T follicular helper cell (primary cell): ENCODE measurements around the gene SH3YL1.

Source experiments
- DNase-seq: peaks from one replicate; pipeline ENCODE4 v3.0.0-alpha.2; 2020; ENCODE audit warnings: low read depth

The SH3YL1 gene

DNA sequence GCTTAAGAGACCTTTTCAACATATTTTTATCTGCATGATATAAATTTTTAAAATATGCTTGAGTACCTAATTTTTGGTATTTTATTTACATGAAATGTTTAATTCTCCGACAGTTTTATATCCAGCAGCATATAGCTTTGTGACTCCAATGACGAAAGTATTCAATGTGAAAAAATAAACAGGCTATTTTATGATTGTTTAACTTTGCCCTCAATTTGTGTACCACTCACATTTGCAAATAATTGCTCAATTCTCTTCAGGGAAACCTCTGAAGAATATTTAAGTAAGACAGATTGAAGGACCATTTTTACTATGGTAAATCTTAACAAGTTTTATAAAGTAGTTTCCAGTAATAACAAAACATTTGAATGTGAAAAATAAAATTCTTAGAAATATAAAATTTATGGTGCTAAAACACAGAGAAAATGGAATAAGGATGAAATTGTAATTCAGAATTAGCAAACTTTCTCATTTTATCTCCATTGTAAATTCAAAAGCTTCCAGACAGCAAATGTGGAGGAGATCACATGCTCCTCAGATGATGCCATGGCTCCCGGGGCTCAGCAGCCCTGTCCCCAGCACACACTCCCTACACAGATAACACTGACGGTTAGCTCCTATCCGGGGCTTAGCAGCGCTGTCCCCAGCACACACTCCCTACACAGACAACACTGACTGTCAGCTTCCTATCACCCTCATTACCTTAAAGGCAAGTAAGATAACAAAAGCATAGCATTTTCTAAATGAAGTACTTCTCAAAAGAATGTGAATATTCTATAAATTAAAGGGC, 39.7 kb downstream of the SH3YL1 start:
- no peak for DNase-seq

DNA sequence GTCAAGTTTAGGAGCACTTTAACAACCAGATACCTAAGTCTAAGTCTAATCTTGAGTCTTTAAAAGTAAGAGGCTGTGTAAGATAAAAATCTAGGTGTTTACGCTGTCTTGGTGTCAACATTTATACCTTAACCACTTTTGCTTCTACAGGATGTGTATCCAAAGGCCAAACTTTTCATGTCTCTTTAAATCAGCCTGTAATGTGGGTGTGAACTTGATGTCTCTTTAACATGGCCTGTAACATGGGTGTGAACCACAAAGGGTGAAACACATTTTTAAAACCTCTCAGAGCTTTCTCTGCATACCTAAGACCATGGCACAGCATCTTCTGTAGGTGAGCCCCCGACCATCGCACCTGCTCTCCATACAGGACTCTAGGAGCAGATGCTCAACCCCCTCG, 40.4 kb downstream of the SH3YL1 start:
- DNase-seq = no peak

DNA sequence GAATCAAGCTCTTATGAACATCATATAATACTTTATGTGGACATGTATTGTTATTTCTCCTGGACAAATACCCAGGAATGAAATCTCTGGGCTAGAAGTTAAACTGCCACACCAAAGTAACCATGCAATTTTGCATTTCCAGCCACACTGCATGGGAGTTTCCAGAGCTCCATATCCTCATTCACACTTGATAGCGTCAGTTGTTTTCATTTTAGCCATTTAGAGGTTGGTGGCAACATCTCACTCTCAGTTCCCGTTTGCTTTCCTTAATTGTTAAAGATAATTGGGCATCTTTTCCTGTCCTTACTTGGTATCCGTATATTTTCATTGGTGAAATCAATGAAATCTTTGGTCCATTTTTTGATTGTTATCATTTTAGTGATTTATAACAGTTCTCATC, 47.8 kb downstream of the SH3YL1 start:
- DNase-seq = no peak

DNA sequence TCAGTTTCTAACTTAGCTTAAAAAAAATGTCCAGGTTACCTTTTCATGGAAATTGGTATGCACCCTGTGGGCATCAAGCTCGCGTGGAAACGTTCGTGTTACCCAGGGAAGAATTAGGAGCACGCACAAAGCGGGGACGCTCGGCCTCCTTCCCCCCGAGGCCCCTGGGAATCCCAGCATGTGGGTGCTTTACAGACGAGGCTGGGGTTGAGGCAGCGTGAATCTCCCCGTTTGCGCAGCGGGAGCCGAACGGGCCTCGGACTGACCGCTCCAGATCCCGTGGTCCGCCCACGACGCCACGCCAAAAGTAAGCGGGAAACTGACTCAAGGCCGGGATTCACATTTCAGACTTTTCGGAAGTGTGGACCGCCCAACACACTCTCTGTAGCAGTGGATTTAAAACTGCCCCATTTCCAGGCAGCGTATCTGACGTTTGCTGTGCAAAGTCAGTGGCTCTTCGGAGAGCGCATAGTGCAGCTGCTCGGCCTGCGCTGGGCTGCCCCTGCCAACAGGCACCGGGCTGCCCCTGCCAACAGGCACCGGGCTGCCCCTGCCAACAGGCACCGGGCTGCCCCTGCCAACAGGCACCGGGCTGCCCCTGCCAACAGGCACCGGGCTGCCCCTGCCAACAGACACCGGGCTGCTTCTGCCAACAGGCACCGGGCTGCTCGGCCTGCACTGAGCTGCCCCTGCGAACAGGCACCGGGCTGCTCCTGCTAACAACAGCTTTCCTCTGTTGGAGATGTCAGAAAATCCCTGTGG, 49.7 kb downstream of the SH3YL1 start:
- no peak for DNase-seq

DNA sequence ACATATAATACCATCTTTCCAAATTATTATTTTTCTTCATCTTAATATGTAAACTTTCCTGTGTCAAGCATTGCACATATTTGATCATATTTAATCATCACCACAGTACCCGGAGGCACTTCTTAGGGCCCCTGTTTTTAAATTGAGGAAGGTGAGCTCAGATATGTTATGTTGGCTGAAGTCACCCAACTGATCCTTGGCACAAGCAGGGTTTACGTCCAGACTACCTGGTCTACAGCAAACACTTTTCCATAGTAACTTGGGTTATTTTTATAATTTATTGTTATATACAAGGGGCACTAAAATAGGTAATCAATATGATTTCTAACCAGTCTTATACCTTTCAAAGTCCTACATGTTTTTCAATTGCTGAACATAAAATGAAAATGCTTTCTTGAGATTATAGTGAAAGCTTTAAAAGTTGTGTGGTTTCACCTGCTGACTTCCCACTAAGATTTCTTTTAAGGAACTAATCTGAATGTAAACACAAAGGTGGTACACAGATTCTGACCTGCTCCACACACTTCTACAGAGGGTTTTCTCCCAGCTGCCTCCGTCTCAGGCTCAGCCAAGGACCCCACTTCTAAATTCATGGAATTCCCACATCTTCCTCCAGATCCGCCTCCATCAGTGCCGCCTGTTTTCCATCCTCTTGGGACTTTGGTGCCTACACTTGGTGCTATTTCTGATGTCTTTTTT, 52.2 kb downstream of the SH3YL1 start:
- DNase-seq = no peak

DNA sequence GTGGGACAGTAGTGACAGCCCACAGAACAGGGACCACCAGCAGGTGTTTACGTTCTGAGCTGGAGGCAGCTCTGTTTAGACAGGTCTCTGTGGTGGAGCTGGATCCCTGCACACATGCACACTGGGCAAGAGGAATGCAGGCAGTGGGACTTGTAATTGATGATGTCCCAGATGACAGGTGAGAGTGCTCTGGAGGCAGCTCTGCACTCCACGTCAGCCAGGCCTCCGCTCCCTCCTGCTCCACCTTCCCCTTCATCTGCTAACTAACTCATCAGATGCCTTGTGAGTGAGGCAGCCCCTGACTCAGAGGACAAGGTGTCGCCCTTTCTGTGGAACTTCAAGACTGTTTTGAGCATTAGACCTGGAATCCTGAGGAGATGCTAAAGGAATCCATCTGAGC, 53.2 kb downstream of the SH3YL1 start:
- no peak for DNase-seq

DNA sequence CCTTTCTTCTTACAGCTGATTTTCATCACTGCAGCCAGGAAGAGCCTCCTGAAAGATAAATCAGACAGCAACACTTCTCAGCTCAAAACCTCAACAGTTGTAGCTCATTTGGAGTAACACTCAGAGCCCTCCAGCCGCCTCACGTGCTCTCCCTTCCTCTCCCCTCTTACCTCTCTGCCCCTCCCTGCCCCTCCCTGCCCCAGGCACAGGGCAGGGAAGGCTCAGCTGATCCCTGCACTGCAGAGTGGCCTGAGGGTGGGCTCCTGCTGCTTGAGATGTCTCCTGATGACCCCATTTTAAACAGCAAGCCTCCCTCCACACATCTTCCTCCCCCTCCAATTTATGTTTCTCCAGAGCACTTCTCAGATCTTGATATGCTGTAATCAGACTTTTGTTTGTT, 54.4 kb downstream of the SH3YL1 start:
- no peak for DNase-seq

DNA sequence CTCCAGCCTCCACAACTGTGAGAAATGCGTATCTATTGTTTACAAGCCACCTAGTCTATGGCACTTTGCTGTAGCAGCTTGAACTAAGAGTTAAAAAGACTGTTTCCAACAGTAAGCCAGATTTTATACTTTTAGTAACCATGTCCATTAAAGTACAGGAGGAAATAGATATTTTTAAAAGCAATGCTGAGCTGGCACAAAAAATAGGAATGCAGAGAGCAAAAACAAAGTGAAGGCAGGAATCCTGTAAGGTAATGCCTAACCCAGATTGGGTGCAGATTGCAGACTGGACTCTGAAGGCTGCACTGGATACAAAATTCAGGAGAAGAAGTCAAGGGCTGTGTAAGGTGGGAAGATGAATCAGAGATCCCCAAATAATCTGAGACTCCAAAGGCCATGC, 55.5 kb downstream of the SH3YL1 start:
- DNase-seq = no peak

DNA sequence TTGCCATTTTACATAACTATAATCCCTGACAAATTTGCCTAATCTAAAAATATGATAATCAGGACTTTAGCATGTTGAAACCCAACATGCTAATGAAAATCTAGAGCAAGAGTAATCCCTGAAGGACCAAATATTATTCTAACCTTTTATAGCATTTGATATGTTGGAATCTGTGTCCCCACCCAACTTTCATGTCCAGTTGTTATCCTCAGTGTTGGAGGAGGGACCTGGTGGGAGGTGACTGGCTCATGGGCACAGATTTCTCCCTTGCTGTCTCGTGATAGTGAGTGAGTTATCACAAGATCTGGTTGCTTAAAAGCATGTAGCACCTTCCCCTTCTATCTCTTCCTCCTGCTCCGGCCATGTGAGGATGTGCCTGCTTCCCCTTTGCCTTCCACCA, 59.8 kb downstream of the SH3YL1 start:
- DNase-seq = no peak

DNA sequence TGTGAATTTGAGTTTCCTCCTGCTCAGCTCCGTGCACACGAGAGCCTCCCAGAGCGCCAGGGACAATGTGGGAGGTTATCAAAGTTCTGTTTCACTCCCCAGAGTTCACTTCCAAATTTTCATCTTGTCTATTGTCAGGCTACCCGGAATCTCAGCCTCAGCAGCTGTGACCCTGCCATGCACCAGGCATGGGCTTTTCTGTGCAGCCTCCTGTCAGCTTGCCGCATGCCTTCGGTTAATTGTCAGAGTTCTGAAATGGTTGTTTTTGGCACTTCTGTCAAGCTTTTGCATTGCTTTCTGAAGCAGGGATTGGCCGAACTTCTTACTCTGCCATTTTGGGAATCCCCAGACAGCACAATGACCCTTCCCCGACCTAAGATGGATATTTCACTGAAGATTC, 60.4 kb downstream of the SH3YL1 start:
- no peak for DNase-seq

DNA sequence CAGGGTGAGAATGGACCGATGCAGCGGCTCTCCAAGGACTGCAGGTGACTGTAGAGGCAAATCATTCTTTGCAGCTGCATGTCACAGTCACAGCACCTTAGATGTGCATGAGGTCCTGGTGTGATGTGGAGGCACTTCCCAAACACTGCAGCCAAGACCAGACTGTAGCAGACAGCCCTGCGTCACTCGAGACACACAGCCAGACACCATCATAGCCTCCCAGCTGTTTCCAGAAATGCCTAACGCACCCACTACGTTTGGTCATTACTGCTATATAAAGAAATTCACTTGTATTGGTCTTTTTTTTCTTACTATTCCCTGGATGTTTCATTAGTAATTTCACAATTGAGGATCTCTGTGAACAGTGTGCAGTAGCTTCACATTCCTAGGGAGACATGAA, 60.9 kb downstream of the SH3YL1 start:
- DNase-seq = no peak

DNA sequence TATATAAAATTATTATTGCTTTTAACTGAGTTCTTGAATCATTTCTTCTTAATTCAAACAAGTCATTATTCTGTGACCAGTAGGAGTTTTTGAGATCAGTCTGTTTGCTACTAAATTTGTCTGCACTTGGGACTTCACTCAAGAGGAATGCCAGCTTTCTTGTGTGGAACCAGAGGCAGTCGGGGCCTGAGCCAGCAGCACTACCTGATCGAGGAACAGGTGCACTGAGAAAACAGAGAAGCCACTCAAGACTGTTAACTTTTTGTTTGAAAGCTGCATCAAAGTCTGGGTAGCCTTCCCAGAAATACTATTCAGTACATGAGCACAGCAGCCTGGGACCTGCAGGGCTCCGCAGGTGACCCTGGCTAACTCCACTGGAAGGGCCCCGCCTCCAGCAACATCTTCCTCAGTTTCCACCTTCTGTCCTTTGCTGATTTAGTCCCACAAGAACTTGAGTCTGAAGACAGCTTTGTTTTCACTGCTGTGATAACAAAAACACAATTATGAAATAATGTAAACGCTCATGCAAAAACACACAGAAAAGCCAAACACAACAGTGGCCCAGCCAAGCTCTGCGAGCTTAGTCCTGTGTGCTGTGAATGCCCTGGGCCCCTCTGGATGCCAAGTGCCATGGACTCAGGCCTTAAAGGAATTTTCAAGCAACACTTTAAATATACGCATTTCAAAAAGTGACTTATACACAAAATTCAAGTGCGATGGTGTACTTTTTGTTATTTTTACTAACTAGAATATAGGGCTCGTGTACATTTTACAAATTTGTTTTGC, 62.0 kb downstream of the SH3YL1 start:
- no peak for DNase-seq

DNA sequence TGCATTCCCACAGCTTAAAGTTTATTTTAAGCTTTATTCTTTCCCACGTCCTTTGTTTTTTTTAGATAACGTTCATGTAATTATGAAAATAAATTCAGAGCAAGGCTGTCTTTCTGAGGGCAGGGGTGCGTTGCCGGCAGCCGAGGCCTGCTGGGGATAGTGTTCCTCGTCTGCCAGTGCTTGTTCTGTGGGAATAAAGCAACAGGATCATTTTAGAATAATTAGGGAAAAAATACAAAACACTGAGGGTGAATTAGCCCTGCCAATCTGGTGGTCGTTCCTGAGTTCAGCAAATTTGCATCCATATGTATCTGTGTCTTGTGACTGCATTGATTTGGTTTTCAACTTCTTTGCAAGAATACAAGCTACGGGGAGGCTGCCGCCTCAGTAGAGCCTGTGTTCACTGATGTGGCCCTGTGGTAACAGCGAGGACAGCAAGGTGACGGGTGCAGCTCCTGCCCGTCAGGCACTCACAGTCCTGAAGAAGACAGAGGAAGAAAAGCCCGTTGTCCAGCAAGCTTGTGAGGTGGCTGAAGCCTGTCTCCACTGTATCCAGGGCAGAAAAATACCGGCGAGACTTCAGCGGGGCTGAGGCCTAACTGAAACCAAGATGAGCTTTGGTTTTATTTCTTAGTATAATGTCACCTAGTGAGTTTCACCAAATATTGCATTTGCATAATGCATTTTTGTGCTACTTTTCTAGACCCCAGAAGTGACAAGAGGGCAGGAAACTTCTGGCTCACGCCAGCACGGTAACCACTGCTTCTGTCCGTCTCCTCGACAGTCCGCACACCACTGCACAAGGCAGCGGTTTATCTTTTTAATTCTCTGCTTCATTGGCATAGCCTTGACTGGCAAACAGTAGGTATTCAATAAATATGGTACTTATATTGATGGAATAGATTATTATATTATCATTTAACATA, 64.5 kb downstream of the SH3YL1 start:
- no peak for DNase-seq

DNA sequence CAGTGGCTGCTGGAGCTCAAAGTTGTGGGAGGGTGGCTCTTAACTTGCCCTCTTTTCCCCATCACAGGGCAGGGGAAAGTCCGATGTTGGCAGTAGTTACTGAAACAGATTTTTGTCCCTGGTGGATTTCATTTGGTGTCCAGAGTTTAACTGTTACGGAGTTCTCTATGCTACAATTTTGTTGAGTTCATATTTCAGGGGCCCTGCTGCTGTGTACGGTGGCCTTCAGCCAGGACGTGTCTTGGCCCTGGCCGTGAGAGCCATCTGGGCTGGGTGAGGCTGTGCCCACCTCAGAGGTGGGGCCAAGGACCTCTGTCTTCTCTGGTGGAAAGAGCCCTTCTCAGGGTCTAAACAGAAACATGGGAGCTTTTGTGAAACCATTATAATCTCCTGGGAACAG, 67.4 kb downstream of the SH3YL1 start:
- DNase-seq = no peak

DNA sequence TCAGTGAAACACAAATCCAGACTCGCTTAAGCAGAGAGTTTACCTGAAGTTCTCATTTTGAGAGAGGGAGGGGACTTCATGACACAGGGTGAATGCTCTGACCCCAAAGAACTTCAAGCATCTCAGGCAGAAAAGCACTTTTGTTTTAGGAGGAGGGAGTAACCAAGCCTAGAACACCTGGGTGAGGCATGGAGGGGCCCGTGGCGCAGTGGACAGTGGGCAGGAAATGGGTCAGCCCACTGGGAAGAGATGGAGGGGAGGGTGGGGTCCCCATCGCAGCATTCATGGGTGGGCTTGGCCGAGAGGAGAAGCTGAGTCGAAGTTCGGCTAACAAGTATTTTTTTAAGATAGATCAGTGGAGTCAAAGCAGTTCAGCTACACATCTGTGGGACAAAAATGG, 67.9 kb downstream of the SH3YL1 start:
- DNase-seq = no peak

DNA sequence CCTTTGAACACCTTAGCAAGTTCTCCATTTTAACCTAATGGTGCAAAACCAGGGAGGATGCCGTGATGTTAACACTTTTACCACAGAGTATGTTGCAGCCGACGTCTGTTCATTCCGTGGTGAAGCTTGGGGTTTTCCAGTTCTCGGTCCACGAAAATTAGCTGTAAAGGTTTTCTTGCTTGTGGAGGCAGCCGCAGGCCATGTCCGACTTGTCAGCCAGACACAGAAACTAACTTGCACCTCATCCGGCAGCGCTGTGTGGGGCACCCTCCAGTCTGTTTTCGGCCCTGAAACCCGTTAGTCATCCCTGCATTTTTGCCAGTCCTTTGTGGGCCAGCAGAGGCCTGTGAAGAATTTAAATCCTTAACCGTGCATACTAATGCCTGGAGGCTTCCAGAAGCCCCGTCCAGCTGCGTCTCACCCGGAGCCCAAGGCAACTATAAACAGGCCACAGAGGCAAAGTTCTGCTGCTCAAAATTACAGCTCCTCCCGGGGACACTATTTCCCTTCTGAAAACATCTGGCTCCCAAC, 70.6 kb downstream of the SH3YL1 start:
- DNase-seq = no peak

DNA sequence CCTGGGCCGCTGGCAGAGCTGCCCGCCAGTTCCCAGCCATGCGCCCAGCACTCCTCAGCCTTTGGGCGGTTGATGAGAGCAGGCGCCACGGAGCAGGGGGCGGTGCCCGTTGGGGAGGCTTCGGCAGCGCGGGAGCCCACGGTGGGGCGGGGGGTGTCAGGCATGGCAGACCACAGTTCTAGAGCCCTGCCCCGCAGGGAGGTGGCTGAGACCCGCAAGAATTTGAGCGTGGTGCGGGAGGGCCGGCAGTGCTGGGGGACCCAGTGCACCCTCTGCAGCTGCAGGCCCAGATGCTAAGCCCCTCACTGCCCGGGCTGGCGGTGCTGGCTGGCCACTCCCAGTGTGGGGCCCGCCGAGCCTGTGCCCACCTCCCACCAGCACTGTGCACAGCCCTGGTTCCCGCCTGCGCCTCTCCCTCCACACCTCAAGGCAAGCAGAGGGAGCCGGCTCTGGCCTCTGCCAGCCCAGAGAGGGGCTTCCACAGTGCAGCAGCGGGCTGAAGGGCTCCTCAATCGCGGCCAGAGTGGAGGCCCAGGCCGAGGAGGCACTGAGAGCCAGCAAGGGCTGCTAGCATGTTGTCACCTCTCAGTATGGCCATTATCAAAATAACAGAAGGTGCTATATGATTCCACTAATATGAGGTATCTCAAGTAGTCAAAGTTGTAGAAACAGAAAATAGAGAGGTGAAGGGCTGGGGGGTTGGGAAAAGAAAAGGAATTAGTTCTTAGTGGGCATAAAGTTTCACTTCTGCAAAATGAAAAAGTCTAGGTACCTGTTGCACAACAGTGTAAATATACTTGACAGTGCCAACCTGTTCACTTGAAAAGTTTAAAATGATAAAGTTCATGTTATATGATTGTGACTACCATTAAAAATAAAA, 72.3 kb downstream of the SH3YL1 start:
- DNase-seq = no peak

DNA sequence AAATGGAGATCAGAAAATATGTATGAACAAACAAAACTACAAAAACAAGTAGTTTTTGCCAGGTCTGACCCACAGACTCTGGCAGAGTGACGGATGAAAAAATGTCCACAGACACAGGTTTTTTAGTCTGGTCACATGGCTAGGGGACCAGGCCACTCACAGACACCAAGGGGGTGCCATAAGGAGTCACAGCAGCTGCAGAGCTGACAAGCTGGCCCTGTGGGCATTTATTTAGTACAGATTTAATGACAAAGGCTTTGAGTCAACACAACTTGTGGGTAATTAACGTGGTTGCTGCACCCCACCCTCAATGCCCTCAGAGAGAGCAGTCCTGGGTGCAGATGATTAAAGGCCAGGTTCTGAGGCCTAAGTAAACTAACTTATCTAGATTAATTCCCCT, 76.0 kb downstream of the SH3YL1 start:
- DNase-seq = no peak

DNA sequence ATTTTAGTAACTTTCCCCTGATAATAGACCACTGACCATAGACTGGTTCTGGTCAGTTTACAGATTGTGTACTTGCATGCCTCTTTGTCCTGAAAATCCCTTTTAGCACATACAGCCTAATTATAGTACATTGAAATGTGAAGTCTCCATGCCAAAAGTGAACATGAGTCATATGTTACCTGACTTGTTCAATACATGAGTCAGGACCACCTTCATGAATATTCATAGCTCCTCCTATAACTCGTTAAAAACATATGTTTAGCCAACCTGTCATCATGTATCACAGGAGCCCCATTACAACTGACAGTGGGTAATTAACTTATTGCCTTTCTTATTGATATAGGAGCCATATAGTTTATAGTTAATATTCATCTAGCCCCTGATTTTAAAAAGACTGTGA, 78.6 kb downstream of the SH3YL1 start:
- no peak for DNase-seq

DNA sequence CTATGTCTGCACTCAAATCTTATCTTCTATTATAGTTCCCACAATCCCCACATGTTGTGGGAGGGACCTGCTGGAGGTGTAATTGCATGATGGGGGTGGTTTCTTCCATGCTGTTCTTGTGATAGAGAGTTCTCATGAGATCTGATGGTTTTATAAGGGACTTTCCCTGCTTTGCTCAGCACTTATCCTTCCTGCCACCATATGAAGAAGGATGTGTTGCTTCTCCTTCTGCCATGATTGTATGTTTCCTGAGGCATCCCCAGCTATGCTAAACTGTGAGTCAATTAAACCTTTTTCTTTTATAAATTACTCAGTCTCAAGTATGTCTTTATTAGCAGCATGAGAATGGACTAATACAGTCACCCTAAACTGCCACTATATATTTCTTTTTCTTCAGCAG, 79.1 kb downstream of the SH3YL1 start:
- DNase-seq = no peak
